Esophagus (tissue), 2 donors: ENCODE measurements around the gene FOXJ1. TPM values are rescaled to one million over a fixed set of nuclear protein-coding genes. Genes with fewer than 3 reads are reported as not detected.
A peak's percentile ranks its signal among the peaks of the same experiment; 100 is the strongest.

Source experiments
- H3K27ac ChIP-seq, 2 donors: one replicate each; pipeline ENCODE4 v1.5.1; 2013; ENCODE audit warnings: low read depth in 2 of 2, mild to moderate bottlenecking in 2 of 2, inconsistent platforms in 1 of 2, low read length in 1 of 2, moderate library complexity in 1 of 2
- H3K27me3 ChIP-seq, 2 donors: one replicate each; pipeline ENCODE4 v1.6.1; 2013; ENCODE audit warnings: low read length in 2 of 2, control low read depth in 1 of 2, mild to moderate bottlenecking in 1 of 2; ENCODE audit not compliant: insufficient read depth in 2 of 2, control insufficient read depth in 1 of 2
- H3K36me3 ChIP-seq, 2 donors: one replicate each; pipeline ENCODE4 v1.6.1; 2013; ENCODE audit warnings: low read length in 1 of 2; ENCODE audit not compliant: control insufficient read depth in 2 of 2, insufficient read depth in 2 of 2
- H3K4me1 ChIP-seq, 2 donors: one replicate each; pipeline ENCODE4 v1.6.1; 2013; ENCODE audit warnings: low read length in 1 of 2; ENCODE audit not compliant: control insufficient read depth in 2 of 2, insufficient read depth in 2 of 2
- H3K4me3 ChIP-seq, 2 donors: one replicate each; pipeline ENCODE4 v1.5.1; 2013; ENCODE audit warnings: low read length in 2 of 2, mild to moderate bottlenecking in 2 of 2, low read depth in 1 of 2, moderate library complexity in 1 of 2
- H3K9me3 ChIP-seq, 2 donors: one replicate each; pipeline ENCODE4 v1.6.1; 2013; ENCODE audit warnings: mild to moderate bottlenecking in 2 of 2, low read depth in 1 of 2, low read length in 1 of 2, moderate library complexity in 1 of 2; ENCODE audit not compliant: control insufficient read depth in 2 of 2, insufficient read depth in 1 of 2
- WGBS, 2 donors: extraction: QIAGEN DNeasy Blood & Tissue Kit; methylation state at CpG; one replicate each; pipeline ENCODE4 v1.1.7; 2013; 5-methylcytosine and 5-hydroxymethylcytosine counted together
- polyA plus RNA-seq, 2 donors: library from polyadenylated mRNA; stranded (reverse); fragments of 200-250 nt; gene quantifications; one replicate each; pipeline ENCODE4 v1.2.3, GENCODE V29; 2013
- donor health status: healthy with polysubstance abuse.
- donor health status: Bipolar disorder and iron deficiency.

Gene FOXJ1
- polyA plus RNA-seq, 2 donors = 0.33 to 0.56 TPM

DNA sequence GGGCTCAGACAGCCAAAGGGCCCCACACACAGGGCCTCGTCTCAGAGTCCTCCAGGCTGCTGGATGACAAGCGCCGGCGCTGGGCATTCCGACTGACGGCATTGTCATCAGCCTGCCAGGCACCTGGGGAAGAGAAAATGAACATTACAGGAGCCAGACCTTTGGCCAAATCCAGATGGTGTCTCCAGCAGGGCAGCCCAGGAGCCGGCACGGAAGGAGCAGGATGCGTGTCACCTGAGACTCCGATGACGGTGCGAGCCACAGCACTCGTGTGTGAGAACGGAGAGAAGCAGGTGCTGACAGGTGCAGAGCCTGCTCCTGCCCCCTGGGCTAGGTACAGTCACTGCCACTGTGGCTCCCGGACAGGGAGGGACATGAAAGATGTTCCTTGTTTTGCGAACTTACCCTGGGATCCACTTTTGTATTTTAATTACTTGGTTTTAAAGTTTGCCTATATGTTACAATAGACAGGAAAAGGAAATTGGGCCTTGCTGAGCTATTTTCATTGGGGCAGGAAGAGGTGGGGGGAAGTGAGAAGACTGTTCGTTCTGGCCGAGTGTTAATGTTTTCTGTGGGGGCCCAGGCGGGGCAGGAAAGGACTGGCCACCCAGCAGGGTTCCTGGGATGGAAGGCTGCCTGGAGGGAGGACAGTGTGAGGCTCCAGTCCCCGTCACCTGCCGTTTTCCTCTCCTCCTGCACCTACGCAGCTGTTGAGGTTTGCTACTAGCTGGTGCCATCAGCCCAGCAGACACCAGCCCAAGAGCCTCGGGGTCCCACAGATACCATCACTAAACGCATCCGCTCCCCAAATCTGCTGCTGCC, 4.4 kb upstream of the FOXJ1 start:
- Histone ChIP-seq H3K27me3 (no peaks in the 10 kb centered on the region), H3K4me3 (no peak overlapping the region), H3K4me1 (peaks cover 5 to 6% of the 10 kb centered on the region in 2 donors), H3K36me3 (no peaks in the 10 kb centered on the region), H3K9me3 (no peaks in the 10 kb centered on the region), H3K27ac (peak overlapping the region; percentile 59 to 66)
- WGBS, 2 donors = 64 to 68% methylated on average over 25 of the region's 25 CpGs

DNA sequence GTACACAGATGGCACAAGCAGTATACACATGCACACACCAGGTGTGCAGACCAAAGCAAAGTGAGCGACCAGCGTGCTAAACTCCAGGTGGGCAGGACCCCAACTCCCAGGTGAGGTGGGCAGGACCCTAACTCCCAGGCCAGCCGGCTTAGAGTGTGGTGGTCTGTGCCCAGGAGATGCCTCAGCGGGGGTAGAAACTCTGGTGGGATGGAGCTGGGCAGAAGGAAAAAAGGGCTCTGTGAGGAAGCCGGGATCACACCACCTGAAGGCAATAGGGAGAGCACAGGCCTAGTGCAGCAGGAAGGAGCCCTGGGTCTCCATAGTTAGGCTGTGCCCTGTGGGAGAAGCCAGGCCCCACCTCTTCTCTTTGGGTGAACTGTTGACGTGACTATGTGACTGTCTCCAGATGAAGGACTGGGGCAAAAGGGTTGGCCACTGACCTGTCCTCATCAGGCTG, 1.6 kb upstream of the FOXJ1 start:
- 95 to 96% methylated on average over 6 of the region's 6 CpGs for WGBS, 2 donors
- Histone ChIP-seq H3K36me3 (no peaks in the 10 kb centered on the region), H3K27me3 (no peaks in the 10 kb centered on the region), H3K27ac (no peak overlapping the region), H3K4me3 (no peak overlapping the region), H3K9me3 (no peaks in the 10 kb centered on the region), H3K4me1 (peaks cover 7 to 12% of the 10 kb centered on the region in 2 donors)

DNA sequence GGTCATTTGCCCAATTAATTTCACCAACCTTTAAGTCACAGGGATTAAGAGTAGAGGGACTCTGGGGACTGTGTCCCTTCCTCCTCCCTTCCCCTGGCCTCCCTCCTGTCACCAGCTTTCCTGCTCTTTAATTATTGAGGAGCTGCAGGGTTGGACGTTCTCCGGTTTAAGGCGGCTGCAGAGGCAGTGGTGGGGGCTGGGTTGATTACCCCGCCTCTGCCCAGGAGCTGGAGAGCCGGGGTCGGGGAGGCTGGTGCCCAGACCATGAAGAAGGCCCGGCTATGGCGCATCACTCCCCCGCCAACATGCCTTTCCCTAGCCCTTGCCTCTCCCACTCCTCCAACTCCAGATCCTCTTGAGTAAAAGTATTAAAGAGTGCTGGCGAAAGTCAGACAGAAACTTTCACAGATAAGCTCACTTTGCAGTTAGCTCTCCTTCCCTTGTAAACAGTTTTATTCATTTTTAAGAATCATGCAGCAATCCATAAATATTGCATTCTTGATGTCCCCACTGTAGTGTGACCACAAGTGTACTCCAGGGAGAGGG, 1.1 kb upstream of the FOXJ1 start:
- no peaks in the 10 kb centered on the region for H3K27me3 ChIP-seq
- H3K36me3 ChIP-seq = no peaks in the 10 kb centered on the region
- H3K9me3 ChIP-seq = no peaks in the 10 kb centered on the region
- H3K4me1 ChIP-seq = peaks cover 7 to 12% of the 10 kb centered on the region in 2 donors
- no peak overlapping the region for H3K4me3 ChIP-seq
- H3K27ac ChIP-seq = no peak overlapping the region
- WGBS, 2 donors = 72 to 76% methylated on average over 10 of the region's 10 CpGs

DNA sequence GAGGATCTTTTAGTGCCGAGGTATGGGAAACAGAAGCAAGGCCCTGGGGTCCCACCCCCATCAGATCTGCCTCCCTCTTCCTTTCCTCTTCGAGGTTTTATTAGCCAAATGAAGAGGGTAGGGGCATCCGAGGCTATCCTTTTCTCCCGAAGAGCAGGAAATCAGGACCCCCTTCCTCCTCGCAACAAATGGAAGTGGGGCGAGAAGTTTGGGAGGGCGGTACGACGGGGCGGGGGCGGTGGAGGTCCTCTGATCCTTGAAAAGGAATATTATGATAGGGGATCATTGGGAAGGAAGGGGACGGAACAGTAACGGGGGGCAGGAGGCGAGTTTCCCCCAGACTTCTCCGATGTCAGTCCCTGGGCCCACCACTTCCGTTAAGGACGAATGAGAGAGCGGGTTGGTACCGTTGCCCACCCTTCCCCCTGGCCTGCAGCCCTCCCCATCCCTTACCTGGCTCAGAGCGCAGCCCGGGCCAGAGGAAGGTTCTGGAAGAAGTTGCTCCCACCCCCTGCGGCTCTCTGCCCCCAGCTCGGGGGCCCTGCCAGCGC, 309 bp downstream of the FOXJ1 start:
- Histone ChIP-seq H3K27ac (no peak overlapping the region), H3K4me1 (peaks cover 7 to 8% of the 10 kb centered on the region in 2 donors), H3K27me3 (no peaks in the 10 kb centered on the region), H3K4me3 (peak overlapping the region; percentile 6 to 44), H3K36me3 (no peaks in the 10 kb centered on the region), H3K9me3 (no peaks in the 10 kb centered on the region)
- WGBS, 2 donors = 5 to 6% methylated on average over 17 to 24 of the region's 24 CpGs

DNA sequence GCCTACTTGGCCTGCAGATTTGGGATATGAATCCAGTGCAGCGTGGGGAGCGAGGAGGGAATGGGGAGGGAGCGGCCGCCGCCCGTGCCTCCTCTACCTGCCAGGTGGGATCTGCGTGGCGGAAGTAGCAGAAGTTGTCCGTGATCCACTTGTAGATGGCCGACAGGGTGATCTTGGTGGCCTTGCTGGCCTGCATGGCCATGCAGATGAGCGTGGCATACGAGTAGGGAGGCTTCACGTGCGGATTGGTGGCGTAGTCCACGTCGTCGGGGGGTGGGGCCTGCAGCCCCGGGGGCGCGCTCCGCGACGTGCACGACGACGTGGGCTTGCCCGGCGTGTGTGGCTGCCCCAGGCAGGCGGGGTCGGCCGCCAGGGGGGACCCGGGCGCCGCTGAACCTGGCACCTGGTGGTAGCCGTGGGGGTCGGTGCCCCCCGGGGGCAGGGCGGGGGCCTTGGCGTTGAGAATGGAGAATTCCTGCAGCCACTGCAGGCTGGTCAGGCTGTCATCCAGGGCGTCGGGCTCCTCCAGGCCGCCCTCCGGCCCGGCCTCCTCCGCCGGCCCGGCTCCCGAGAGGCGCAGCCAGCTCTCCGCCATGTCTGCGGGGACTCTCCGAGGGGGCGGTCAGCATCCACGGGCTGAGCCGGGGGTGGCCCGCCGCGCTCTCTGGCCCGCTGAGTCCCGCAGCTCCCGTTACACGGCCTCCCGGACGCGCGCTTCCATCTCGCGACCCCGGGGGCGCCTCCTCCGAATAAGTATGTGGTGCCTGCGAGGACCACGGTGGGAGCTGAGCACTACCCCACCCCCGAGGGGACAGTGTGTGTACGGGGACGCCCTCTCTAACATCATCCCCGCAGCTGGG, 1.0 kb downstream of the FOXJ1 start:
- Histone ChIP-seq H3K27me3 (no peaks in the 10 kb centered on the region), H3K9me3 (no peaks in the 10 kb centered on the region), H3K4me3 (peak overlapping the region in 1 of 2 donors; percentile 2), H3K36me3 (no peaks in the 10 kb centered on the region), H3K4me1 (peaks cover 7 to 8% of the 10 kb centered on the region in 2 donors), H3K27ac (no peak overlapping the region)
- 24% methylated on average over 68 to 78 of the region's 78 CpGs for WGBS, 2 donors

DNA sequence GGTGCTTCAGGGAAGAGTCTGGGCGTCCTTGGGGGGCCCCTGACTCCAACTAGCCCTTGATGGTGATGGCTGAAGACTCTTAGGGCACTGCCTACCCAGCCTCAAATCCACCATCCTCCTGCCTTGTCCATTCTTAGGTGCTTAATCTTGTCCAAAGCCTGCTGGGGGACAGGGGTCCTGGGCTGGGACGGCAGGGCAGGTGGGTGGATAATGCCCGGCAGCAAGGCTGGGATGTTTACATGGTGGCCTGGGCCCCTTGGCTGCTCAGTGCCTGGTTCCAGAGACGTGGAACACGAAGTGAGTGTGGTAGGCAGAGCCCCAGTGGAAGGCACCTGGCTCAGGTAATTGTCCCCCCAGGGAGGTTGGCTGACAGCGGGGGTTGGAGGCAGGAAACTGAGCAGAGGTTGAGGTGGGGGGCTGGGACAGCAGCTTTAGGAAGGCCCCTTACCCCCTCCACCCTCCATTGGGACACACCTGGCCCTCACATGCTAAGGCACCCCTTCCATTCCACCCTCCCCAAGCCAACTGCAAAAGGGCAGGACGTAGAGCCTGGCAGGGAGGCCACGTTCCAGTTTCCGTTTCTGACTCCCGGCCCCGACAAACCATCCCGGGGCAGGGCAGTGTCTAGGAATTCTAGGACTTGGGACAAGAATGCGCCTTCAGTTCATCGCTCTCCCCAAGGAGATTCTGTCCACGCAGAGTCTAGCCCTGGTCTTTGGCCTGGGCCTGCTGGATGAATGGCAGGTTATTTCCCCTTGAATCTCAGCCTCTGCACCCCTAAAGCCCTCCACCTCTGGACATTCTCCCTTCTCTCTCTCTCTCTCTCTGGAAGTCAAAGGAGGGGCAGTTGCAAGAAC, 1.9 kb downstream of the FOXJ1 start:
- H3K27ac ChIP-seq = no peak overlapping the region
- no peak overlapping the region for H3K4me3 ChIP-seq

DNA sequence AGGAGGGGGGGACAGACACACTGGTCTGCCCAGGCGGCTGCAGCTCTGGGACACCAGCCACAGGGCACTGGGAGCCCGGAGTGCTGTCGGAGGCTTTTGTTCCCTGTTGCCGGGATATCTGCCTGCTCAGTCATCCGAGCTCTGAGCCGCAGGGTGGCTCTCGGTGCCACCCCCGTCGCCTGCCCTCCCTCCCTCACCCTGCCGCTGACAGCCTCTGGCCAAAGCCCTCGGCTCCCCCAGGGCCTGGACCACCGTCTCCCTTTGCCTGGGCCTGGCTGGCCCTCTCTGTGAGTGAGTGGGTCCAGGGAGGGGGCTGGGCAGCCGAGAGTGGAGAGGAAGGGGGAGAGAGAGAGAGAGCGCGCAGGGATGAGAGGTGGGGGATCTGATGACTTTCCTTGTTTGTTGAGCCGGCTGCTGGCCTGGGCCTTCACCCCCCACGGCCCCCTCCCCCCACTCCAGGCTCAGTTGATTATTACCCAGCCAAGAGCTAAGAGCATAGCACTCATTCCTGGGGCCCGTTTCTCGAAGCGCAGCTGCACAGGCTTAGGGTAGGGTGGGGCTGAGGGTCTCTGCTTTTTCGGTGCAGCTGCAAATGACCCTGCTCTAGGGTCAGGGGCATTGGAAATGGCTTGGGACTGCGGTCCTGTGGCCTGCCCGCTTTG, 2.7 kb downstream of the FOXJ1 start:
- H3K4me1 ChIP-seq = peaks cover 7 to 11% of the 10 kb centered on the region in 2 donors
- no peaks in the 10 kb centered on the region for H3K27me3 ChIP-seq
- no peaks in the 10 kb centered on the region for H3K9me3 ChIP-seq
- no peaks in the 10 kb centered on the region for H3K36me3 ChIP-seq
- H3K27ac ChIP-seq = no peak overlapping the region
- H3K4me3 ChIP-seq = no peak overlapping the region
- 45 to 48% methylated on average over 18 to 23 of the region's 23 CpGs for WGBS, 2 donors

More for the DNA sequence above, 1.9 kb downstream of the FOXJ1 start:
- Histone ChIP-seq H3K4me1 (peaks cover 6 to 7% of the 10 kb centered on the region in 2 donors), H3K36me3 (no peaks in the 10 kb centered on the region), H3K9me3 (no peaks in the 10 kb centered on the region), H3K27me3 (no peaks in the 10 kb centered on the region)
- 67 to 75% methylated on average over 15 of the region's 15 CpGs for WGBS, 2 donors

DNA sequence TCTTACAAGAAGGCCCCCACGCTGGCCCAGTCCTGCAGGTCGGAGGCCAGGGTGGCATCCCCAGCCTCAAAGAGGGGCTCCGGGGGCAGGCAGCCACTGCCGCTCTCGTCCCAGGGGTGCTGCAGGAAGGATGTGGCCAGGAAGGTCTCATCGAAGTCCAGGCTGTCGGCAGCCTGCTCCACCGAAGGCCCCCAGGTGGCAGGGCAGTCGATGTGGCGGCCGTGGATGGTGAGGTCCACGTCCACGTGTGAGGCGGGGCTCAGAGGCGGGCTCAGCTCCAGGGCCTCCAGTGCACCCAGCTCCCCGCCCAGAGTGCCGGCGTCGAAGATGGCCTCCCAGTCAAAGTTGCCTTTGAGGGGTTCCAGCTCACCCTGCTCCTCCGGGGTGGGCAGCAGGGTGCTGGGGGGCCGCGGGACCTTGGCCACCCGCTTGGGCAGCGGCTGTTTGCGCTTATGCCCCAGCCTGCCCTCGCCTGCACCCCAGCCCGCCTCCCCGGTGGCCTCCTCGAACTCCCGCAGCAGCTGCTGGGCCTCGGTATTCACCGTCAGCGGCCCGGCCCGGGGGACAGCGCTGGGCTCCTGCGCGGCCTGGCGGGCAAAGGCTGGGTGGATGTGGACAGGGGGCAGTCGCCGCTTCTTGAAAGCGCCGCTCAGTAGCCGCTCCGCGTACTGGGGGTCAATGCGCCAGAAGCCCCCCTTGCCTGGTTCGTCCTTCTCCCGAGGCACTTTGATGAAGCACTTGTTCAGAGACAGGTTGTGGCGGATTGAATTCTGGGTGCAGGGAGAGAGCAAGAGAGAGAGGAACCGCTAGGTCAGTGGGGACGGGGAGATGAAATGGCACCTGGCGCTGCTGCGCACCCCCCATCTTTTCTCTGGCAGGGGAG, 3.5 kb downstream of the FOXJ1 start:
- no peaks in the 10 kb centered on the region for H3K9me3 ChIP-seq
- WGBS, 2 donors = 60 to 65% methylated on average over 54 of the region's 54 CpGs
- H3K27me3 ChIP-seq = no peaks in the 10 kb centered on the region
- H3K36me3 ChIP-seq = no peaks in the 10 kb centered on the region
- H3K4me3 ChIP-seq = no peak overlapping the region
- H3K4me1 ChIP-seq = peaks cover 11 to 16% of the 10 kb centered on the region in 2 donors
- H3K27ac ChIP-seq = no peak overlapping the region
